Heart left ventricle (tissue), 16 donors: ENCODE data around the gene RXFP1. TPM values are rescaled to one million over a fixed set of nuclear protein-coding genes. Genes with fewer than 3 reads are reported as not detected.

Experiments used
- ATAC-seq, 4 donors: fragments of 200-7000 bp; cut with Tn5 transposase; one replicate each; pipeline ENCODE4 v1.9.1; 2020 to 2022; ENCODE audit warnings: moderate library complexity in 4 of 4, mild to moderate bottlenecking in 3 of 4, moderate number of reproducible peaks in 1 of 4
- DNase-seq, 5 donors: peaks; one replicate each; pipeline ENCODE4 v3.0.0-alpha.2; 2020
- H3K27ac ChIP-seq, 12 donors: fragments of 200-600 bp; sonication (generic) in 4 of 12; one replicate each; pipeline versions ENCODE4 v1.5.0 to v1.8.0; 2016 to 2022; ENCODE audit warnings: mild to moderate bottlenecking in 2 of 12
- H3K27me3 ChIP-seq, 9 donors: fragments of 200-600 bp; sonication (generic) in 2 of 9; one replicate each; pipeline versions ENCODE4 v1.5.1 to v1.8.0; 2016 to 2022; ENCODE audit warnings: mild to moderate bottlenecking in 3 of 9
- H3K36me3 ChIP-seq, 9 donors: fragments of 200-600 bp; sonication (generic) in 2 of 9; one replicate each; pipeline versions ENCODE4 v1.5.0 to v1.8.0; 2018 to 2022; ENCODE audit warnings: mild to moderate bottlenecking in 2 of 9
- H3K4me1 ChIP-seq, 12 donors: fragments of 200-600 bp; sonication (generic) in 4 of 12; one replicate each; pipeline versions ENCODE4 v1.5.0 to v1.8.0; 2016 to 2022; ENCODE audit warnings: mild to moderate bottlenecking in 3 of 12
- H3K4me3 ChIP-seq, 12 donors: fragments of 200-600 bp; sonication (generic) in 4 of 12; one replicate each; pipeline versions ENCODE4 v1.5.0 to v1.8.0; 2017 to 2022; ENCODE audit warnings: mild to moderate bottlenecking in 9 of 12, moderate library complexity in 4 of 12
- H3K9me3 ChIP-seq, 12 donors: fragments of 200-600 bp; sonication (generic) in 4 of 12; one replicate each; pipeline versions ENCODE4 v1.5.0 to v1.8.0; 2016 to 2022; ENCODE audit warnings: mild to moderate bottlenecking in 1 of 12
- POLR2A ChIP-seq, 2 donors: fragments of 450-650 bp; IDR thresholded peaks; one replicate each; pipeline ENCODE4 v1.6.1; 2017; ENCODE audit warnings: antibody characterized with exemption in 2 of 2, mild to moderate bottlenecking in 2 of 2, moderate library complexity in 2 of 2
- WGBS, 4 donors: extraction: QIAGEN DNeasy Blood & Tissue Kit in 2 of 4; methylation state at CpG; one replicate each; pipeline versions ENCODE4 v1.1.5 to v1.1.7; 2013 to 2018; 5-methylcytosine and 5-hydroxymethylcytosine counted together
- intact Hi-C, 10 donors: fragments of 100-400 bp; cut with DNase I; formaldehyde crosslinking; loops; one replicate each; pipeline versions ENCODE4 v1.11.1 to v1.14.2; 2022
- polyA plus RNA-seq, 2 donors: library from polyadenylated mRNA; stranded (reverse); fragments of 200-250 nt; gene quantifications; one replicate each; pipeline ENCODE4 v1.2.3, GENCODE V29; 2013
- total RNA-seq, 9 donors: library from RNA; depleted of rRNA in 2 of 9; stranded (reverse); fragments of >200 nt in 2 of 9; fragmentation: NEBNext Ultra II Directional in 3 of 9; extraction: Animal tissue kit (Norgen Biotek cat#: 25700) in 3 of 9; gene quantifications; one replicate each; pipeline versions ENCODE4 v1.1.0 to v1.2.4, GENCODE V29; 2016 to 2023
- TF ChIP-seq, protein P1 (sequence below), 12 donors: fragments of 200-600 bp; sonication (generic) in 4 of 12; IDR thresholded peaks; one replicate each; pipeline versions ENCODE4 v1.5.0 to v1.8.0; 2018 to 2022; ENCODE audit warnings: antibody characterized with exemption in 12 of 12, mild to moderate bottlenecking in 5 of 12
- donor health status: ischemic (EF 13 %, LVEDD 7.1; RV severe dilation, severe dysfunction).
- donor health status: healthy with polysubstance abuse.
- donor health status: DM: no; HTN: yes; CAD: no.
- donor health status: DM: no; HTN: no; CAD: no.
- donor health status: ischemic (EF 25% LVEDD 6.9; RV normal size, moderate dysfunction).
- donor health status: ischemic (EF 25% LVEDD 5.7; RV mildly dilated, moderate dysfunction).
- donor health status: healthy.
- donor health status: DM: yes; HTN: yes; CAD: no.
- donor health status: ischemic (EF 35%, LVEDD 5.7; RV mildly dilated, moderate dysfunction).
- donor health status: nonischemic (EF 11% LVEDD 7.7; RV severe dilation, severe dysfunction).
- donor health status: DM: yes; HTN: yes; CAD: no.
- donor health status: PGD.
- donor health status: ischemic (EF 29% LVEDD 5.4; RV normal size, mild dysfunction).
- donor health status: nonischemic (EF 23%, LVEDD 6.1; RV moderate dilation, normal function).

The RXFP1 gene
- total and polyA plus RNA-seq, 11 donors = not detected

DNA sequence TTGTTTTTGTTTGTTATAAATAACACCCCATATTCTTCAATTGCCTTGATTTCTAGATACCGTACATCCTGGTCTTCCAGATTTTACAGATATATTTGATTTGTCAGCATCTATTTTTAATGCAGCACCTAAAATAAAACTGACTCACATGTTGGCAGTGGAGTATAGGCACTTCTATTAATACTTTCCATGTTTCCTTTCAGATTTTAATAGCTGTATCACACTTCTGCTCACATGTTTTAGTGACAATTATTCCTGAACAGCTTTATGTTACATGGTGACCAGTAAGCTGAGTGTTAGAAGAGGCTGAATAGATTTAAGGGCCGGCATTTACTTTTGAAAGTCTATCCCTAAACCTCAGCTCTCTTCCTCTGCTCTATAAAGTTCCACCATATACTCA is 103.9 kb downstream of the RXFP1 start:
- TF ChIP-seq POLR2A (IDR thresholded peaks at IDR 0.05) = no peak
- TF ChIP-seq, protein P1, sequence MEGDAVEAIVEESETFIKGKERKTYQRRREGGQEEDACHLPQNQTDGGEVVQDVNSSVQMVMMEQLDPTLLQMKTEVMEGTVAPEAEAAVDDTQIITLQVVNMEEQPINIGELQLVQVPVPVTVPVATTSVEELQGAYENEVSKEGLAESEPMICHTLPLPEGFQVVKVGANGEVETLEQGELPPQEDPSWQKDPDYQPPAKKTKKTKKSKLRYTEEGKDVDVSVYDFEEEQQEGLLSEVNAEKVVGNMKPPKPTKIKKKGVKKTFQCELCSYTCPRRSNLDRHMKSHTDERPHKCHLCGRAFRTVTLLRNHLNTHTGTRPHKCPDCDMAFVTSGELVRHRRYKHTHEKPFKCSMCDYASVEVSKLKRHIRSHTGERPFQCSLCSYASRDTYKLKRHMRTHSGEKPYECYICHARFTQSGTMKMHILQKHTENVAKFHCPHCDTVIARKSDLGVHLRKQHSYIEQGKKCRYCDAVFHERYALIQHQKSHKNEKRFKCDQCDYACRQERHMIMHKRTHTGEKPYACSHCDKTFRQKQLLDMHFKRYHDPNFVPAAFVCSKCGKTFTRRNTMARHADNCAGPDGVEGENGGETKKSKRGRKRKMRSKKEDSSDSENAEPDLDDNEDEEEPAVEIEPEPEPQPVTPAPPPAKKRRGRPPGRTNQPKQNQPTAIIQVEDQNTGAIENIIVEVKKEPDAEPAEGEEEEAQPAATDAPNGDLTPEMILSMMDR (IDR thresholded peaks at IDR 0.05) = no peak
- Histone ChIP-seq H3K27me3 (no peaks in the 10 kb centered on the region), H3K4me1 (peaks cover 0 to 18% (median under 1%) of the 10 kb centered on the region in 12 donors), H3K36me3 (no peaks in the 10 kb centered on the region), H3K27ac (peak overlapping the region in 8 of 12 donors; percentile 24 to 56 (median 46)), H3K9me3 (peaks cover 0 to 7% (median 0%) of the 10 kb centered on the region in 12 donors), H3K4me3 (no peak overlapping the region)
- intact Hi-C loops = loop anchor here in 7 of 10 donors (2.0 to 10.0 kb wide), 9 partner anchors 128 to 633 kb away; no protein-coding TSS in a partner anchor
- ATAC-seq = peak; percentile 83 to 91 (median 87)
- DNase-seq = no peak
- WGBS, 4 donors = 16 to 30% (median 25%) methylated on average over 2 of the region's 2 CpGs

DNA sequence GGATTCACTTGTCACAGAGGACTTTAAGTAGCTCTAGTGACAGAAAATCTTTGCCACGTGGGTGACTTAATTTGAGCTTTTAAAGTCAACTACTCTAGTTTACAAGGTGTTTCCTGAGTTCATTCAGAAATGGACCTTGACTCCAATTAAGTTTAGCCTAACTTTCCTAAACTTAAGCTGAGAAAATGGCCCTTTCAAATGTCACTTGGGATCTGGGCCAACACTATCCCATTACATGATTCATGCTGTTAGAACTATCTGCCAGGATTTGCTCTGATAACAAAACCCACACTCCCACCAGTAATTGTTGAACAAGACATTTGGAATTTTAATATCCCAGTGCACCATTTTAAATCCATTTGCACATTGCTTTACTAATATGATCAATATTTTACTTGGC is 109.2 kb downstream of the RXFP1 start:
- Histone ChIP-seq H3K36me3 (no peaks in the 10 kb centered on the region), H3K27ac (no peak overlapping the region), H3K4me3 (no peak overlapping the region), H3K9me3 (no peaks in the 10 kb centered on the region), H3K27me3 (no peaks in the 10 kb centered on the region), H3K4me1 (peaks cover 0 to 10% (median 2%) of the 10 kb centered on the region in 12 donors)
- no peak for TF ChIP-seq POLR2A (IDR thresholded peaks at IDR 0.05)
- TF ChIP-seq, protein P1 (IDR thresholded peaks at IDR 0.05) = no peak
- DNase-seq (peak in 1 of 5 donors; percentile 13), ATAC-seq (peak in 1 of 4 donors; percentile 49)
- 10 to 33% (median 16%) methylated on average over 1 of the region's 1 CpG for WGBS, 4 donors
- intact Hi-C loops = no loop called here

DNA sequence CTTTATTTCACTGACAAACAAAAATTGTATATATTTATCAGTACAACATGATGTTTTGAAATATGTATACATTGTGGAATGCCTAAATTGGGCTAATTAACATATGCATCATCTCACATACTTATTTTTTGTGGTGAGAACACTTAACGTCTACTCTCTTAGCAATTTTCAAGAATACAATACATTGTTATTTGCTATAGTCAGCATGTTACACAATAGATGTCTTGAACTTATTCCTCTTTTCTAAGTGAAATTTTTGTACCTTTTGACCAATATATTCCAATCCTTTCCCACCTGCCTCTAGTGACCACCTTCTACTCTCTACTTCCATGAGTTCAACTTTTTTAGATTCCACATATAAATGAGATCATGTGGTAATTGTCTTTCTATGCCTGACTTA is 114.9 kb downstream of the RXFP1 start:
- Histone ChIP-seq H3K4me3 (no peak overlapping the region), H3K4me1 (no peaks in the 10 kb centered on the region), H3K36me3 (no peaks in the 10 kb centered on the region), H3K27ac (no peak overlapping the region), H3K27me3 (no peaks in the 10 kb centered on the region), H3K9me3 (no peaks in the 10 kb centered on the region)
- ATAC-seq = no peak
- no peak for TF ChIP-seq POLR2A (IDR thresholded peaks at IDR 0.05)
- TF ChIP-seq, protein P1 (IDR thresholded peaks at IDR 0.05) = no peak
- 79 to 90% (median 88%) methylated on average over 1 of the region's 1 CpG for WGBS, 4 donors
- no peak for DNase-seq
- intact Hi-C loops = no loop called here

DNA sequence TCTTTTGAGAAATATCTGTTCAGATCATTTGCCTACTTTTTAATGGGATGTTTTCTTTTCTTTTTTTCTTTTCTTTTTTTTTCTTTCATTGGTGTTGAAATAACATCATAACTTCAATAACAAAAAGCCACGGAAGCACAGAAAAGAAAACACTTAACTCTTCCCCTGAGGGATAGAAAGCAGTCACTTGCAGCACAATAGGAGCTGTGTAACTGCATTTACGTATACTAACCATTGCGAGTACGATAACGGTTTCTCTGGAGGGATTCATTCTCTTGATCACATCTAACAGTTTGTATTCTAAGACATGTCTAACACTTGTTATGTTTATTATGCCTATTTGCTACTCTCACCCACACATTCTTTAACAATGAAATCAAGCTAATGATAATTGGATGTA is 122.7 kb downstream of the RXFP1 start:
- no peaks in the 10 kb centered on the region for H3K4me1 ChIP-seq
- no peak overlapping the region for H3K27ac ChIP-seq
- ATAC-seq (no peak), DNase-seq (no peak)
- TF ChIP-seq, protein P1 (IDR thresholded peaks at IDR 0.05) = no peak
- intact Hi-C loops = no loop called here
- no peaks in the 10 kb centered on the region for H3K27me3 ChIP-seq
- no peaks in the 10 kb centered on the region for H3K36me3 ChIP-seq
- 60 to 77% (median 75%) methylated on average over 5 of the region's 5 CpGs for WGBS, 4 donors
- H3K4me3 ChIP-seq = no peak overlapping the region
- H3K9me3 ChIP-seq = no peaks in the 10 kb centered on the region
